ENCODE data around the gene C1QA.

DNA sequence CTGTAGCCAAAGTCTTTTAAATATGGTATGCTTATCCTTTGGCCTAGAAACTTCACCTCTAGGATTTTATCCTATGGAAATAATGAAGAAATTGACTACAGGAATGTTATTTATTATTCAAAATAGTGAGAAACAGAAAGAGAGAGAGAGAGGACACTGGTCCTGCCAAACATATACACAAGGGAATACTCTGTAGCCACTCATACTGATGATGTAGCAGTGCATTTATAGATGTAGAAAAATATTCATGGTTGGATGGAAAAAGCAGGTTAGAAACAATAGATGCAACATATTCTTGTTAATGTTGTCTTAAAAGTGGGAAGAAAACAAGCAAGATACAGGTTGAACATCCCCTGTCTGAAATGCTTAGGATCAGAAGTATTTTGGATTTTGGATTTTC is 52.0 kb downstream of the C1QA start:
- TF ChIP-seq, protein P1, sequence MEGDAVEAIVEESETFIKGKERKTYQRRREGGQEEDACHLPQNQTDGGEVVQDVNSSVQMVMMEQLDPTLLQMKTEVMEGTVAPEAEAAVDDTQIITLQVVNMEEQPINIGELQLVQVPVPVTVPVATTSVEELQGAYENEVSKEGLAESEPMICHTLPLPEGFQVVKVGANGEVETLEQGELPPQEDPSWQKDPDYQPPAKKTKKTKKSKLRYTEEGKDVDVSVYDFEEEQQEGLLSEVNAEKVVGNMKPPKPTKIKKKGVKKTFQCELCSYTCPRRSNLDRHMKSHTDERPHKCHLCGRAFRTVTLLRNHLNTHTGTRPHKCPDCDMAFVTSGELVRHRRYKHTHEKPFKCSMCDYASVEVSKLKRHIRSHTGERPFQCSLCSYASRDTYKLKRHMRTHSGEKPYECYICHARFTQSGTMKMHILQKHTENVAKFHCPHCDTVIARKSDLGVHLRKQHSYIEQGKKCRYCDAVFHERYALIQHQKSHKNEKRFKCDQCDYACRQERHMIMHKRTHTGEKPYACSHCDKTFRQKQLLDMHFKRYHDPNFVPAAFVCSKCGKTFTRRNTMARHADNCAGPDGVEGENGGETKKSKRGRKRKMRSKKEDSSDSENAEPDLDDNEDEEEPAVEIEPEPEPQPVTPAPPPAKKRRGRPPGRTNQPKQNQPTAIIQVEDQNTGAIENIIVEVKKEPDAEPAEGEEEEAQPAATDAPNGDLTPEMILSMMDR (IDR thresholded peaks at IDR 0.05) = no peak
- TF ChIP-seq POLR2A (IDR thresholded peaks at IDR 0.05) = no peak
